Cortex of kidney (tissue), 1 donor: ENCODE data around the gene HOXC11.

ENCODE experiments used
- DNase-seq: peaks from one replicate; lab custom pipeline; 2025; lab: John Stamatoyannopoulos, UW

Gene HOXC11

GRCh38 chr12:53972722-53973235 lies at the start of gene HOXC11:
HOXC11 (plus strand) TSS chr12:53973126; CDS start chr12:53973242, 116 bp downstream.
- no peak for DNase-seq

GRCh38 chr12:53924521-53925405 lies 48.2 kb upstream of the HOXC11 start:
- no peak for DNase-seq

GRCh38 chr12:53927220-53928029 lies 45.5 kb upstream of the HOXC11 start:
- DNase-seq, result no peak

GRCh38 chr12:53928054-53928835 lies 44.7 kb upstream of the HOXC11 start:
- no peak for DNase-seq

- DNase-seq, result no peak
These were observed 43.4 kb upstream of the HOXC11 start for GRCh38 chr12:53929527-53929926.

GRCh38 chr12:53930591-53931255 lies 42.2 kb upstream of the HOXC11 start:
- DNase-seq, result no peak

GRCh38 chr12:53931844-53932581 lies 40.9 kb upstream of the HOXC11 start:
- DNase-seq, result no peak

- DNase-seq, result no peak
These were observed 40.0 kb upstream of the HOXC11 start for GRCh38 chr12:53932915-53933314.

- no peak for DNase-seq
These were observed 37.3 kb upstream of the HOXC11 start for GRCh38 chr12:53935383-53936341.

- DNase-seq, result no peak
These were observed 35.8 kb upstream of the HOXC11 start for GRCh38 chr12:53937099-53937498.

- no peak for DNase-seq
These were observed 35.2 kb upstream of the HOXC11 start for GRCh38 chr12:53937596-53938325.

GRCh38 chr12:53938326-53939140 lies 34.4 kb upstream of the HOXC11 start, which contains the start of gene HOXC13:
HOXC13 (plus strand) TSS chr12:53938831; CDS start chr12:53938907, 76 bp downstream.
- DNase-seq, result no peak

GRCh38 chr12:53939141-53940108 lies 33.5 kb upstream of the HOXC11 start:
- DNase-seq, result no peak

GRCh38 chr12:53940443-53941014 lies 32.4 kb upstream of the HOXC11 start:
- no peak for DNase-seq

- DNase-seq, result no peak
These were observed 31.7 kb upstream of the HOXC11 start for GRCh38 chr12:53941187-53941586.

GRCh38 chr12:53941750-53942149 lies 31.2 kb upstream of the HOXC11 start:
- no peak for DNase-seq
